Stimulated activated CD4-positive, alpha-beta T cell treated with anti-CD3 and anti-CD28 coated beads, Interleukin-4, amount 100 ng/mL, for 4 hours (primary cell): ENCODE measurements around the gene EPG5.
"Not testable (repeated sequence)": the region's sequence is repeated elsewhere in the genome, so short reads cannot be mapped to it uniquely, and the experiment has no call there.

Experiments
- DNase-seq, 2 experiments: peaks; one replicate each; pipeline ENCODE4 v3.0.0-alpha.2; 2020

Gene EPG5

GRCh38 chr18:45967007-45967706 is at the start of gene EPG5:
Gene EPG5, minus strand, starts transcription at chr18:45967329. Its CDS starts 90 bp downstream, at chr18:45967239.
- DNase-seq, result peak; percentile 87 to 91

- no peak for DNase-seq
Measured at GRCh38 chr18:46013484-46014189, 46.5 kb upstream of the EPG5 start.

- no peak for DNase-seq
Measured at GRCh38 chr18:46010676-46011075, 43.5 kb upstream of the EPG5 start.

GRCh38 chr18:46010050-46010449 is 42.9 kb upstream of the EPG5 start:
- no peak for DNase-seq

GRCh38 chr18:46009125-46009840 is 42.2 kb upstream of the EPG5 start:
- no peak for DNase-seq

- DNase-seq, result no peak
Measured at GRCh38 chr18:46008531-46008930, 41.4 kb upstream of the EPG5 start.

- DNase-seq, result no peak
Measured at GRCh38 chr18:46007165-46007564, 40.0 kb upstream of the EPG5 start.

GRCh38 chr18:46002934-46003333 is 35.8 kb upstream of the EPG5 start:
- no peak for DNase-seq

- DNase-seq, result no peak
Measured at GRCh38 chr18:46001892-46002291, 34.8 kb upstream of the EPG5 start.

- DNase-seq, result no peak
Measured at GRCh38 chr18:46001074-46001473, 33.9 kb upstream of the EPG5 start.

GRCh38 chr18:45999536-45999935 is 32.4 kb upstream of the EPG5 start:
- no peak for DNase-seq

GRCh38 chr18:45998244-45998643 is 31.1 kb upstream of the EPG5 start:
- peak in 1 of 2 experiments; percentile 6 for DNase-seq

- DNase-seq, result peak; percentile 4 to 7
Measured at GRCh38 chr18:45997700-45998151, 30.6 kb upstream of the EPG5 start.

GRCh38 chr18:45995461-45995860 is 28.3 kb upstream of the EPG5 start:
- DNase-seq, result no peak

- no peak for DNase-seq
Measured at GRCh38 chr18:45993438-45993837, 26.3 kb upstream of the EPG5 start.

GRCh38 chr18:45992527-45992926 is 25.4 kb upstream of the EPG5 start:
- DNase-seq, result not testable (repeated sequence)

- DNase-seq, result no peak
Measured at GRCh38 chr18:45991788-45992187, 24.7 kb upstream of the EPG5 start.

GRCh38 chr18:45984546-45985235 is 17.6 kb upstream of the EPG5 start:
- no peak for DNase-seq

GRCh38 chr18:45981821-45982220 is 14.7 kb upstream of the EPG5 start:
- DNase-seq, result no peak

- no peak for DNase-seq
Measured at GRCh38 chr18:45980229-45980628, 13.1 kb upstream of the EPG5 start.

- no peak for DNase-seq
Measured at GRCh38 chr18:45978084-45978483, 11.0 kb upstream of the EPG5 start.

GRCh38 chr18:45976974-45977373 is 9.8 kb upstream of the EPG5 start:
- DNase-seq, result no peak

- DNase-seq, result no peak
Measured at GRCh38 chr18:45976566-45976965, 9.4 kb upstream of the EPG5 start.
